ENCODE measurements around the gene CEP41. TPM values are rescaled to one million over a fixed set of nuclear protein-coding genes. Genes with fewer than 3 reads are reported as not detected.

The CEP41 gene
- total and polyA plus RNA-seq, 7 donors = 1.2 to 11.9 (median 7.2) TPM

DNA sequence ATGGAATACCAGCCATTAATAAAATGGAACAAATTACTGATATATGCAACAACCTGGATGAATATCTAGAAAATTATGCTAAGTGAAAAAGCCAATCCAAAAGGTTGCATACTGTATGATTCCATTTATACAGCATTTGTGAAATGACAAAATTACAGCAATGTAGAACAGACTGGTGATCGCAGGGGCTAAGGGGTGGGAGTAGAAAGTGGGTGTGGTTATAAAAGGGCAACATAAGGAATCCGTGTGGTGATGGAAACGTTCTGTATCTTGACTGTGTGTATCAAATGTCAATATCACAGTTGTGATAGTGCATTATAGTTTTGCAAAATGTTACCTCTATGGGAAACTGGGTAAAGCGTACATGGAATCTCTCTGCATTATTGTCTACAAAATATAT, 15.0 kb downstream of the CEP41 start:
- H3K27me3 ChIP-seq = no peaks in the 10 kb centered on the region
- no peaks in the 10 kb centered on the region for H3K9me3 ChIP-seq
- no peak for TF ChIP-seq EP300 (IDR thresholded peaks at IDR 0.05)
- TF ChIP-seq POLR2A (IDR thresholded peaks at IDR 0.05) = no peak
- TF ChIP-seq POLR2AphosphoS5 (IDR thresholded peaks at IDR 0.05) = no peak
- no peak for TF ChIP-seq CTCF (IDR thresholded peaks at IDR 0.05)
- WGBS, 2 donors = 77 to 81% methylated on average over 4 of the region's 4 CpGs
- peaks cover 0 to 21% (median 12%) of the 10 kb centered on the region in 4 donors for H3K4me1 ChIP-seq
- H3K27ac ChIP-seq = no peak overlapping the region
- H3K4me3 ChIP-seq = no peak overlapping the region
- H3K36me3 ChIP-seq = no peaks in the 10 kb centered on the region
- intact Hi-C loops (cut with DNase I) = no loop called here
- DNase-seq = no peak

DNA sequence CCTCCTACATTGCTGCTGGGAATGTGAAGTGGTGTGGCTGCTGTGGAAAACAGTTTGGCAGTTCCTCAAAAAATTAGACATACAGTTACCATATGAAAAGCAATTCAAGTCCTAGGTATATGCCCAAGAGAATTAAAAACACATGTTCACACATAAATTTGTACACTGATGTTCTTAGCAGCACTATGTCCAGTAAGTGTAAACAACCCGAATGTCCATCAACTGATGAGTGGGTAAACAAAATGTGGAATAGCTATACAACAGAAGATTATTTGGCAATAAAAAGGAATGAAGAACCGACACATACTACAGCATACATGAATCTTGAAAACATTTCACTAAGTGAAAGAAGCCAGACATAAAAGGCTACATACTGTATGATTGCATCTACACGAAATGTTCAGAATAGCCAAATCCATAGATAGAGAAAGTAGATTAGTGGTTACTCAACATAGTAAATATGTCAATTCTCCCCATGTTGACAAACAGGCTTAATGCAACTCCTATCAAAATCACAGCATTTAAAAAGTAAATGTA, 17.2 kb downstream of the CEP41 start:
- 85 to 89% methylated on average over 3 of the region's 3 CpGs for WGBS, 2 donors
- H3K36me3 ChIP-seq = no peaks in the 10 kb centered on the region
- H3K9me3 ChIP-seq = no peaks in the 10 kb centered on the region
- TF ChIP-seq CTCF (IDR thresholded peaks at IDR 0.05) (no peak), POLR2A (IDR thresholded peaks at IDR 0.05) (no peak), POLR2AphosphoS5 (IDR thresholded peaks at IDR 0.05) (no peak), EP300 (IDR thresholded peaks at IDR 0.05) (no peak)
- H3K4me3 ChIP-seq = no peak overlapping the region
- peaks cover 0 to 19% (median 7%) of the 10 kb centered on the region in 4 donors for H3K4me1 ChIP-seq
- intact Hi-C loops (cut with DNase I) = no loop called here
- no peak for DNase-seq
- no peak overlapping the region for H3K27ac ChIP-seq
- H3K27me3 ChIP-seq = no peaks in the 10 kb centered on the region

GRCh38 chr7:130421684-130422083, 19.1 kb downstream of the CEP41 start:
- H3K27ac ChIP-seq = peak overlapping the region in 2 of 4 donors; percentile 35 to 42
- H3K27me3 ChIP-seq = no peaks in the 10 kb centered on the region
- no peaks in the 10 kb centered on the region for H3K9me3 ChIP-seq
- no peaks in the 10 kb centered on the region for H3K36me3 ChIP-seq
- peaks cover 0 to 32% (median 7%) of the 10 kb centered on the region in 4 donors for H3K4me1 ChIP-seq
- TF ChIP-seq POLR2AphosphoS5 (IDR thresholded peaks at IDR 0.05) = no peak
- no peak for TF ChIP-seq CTCF (IDR thresholded peaks at IDR 0.05)
- TF ChIP-seq POLR2A (IDR thresholded peaks at IDR 0.05) = no peak
- no peak for TF ChIP-seq EP300 (IDR thresholded peaks at IDR 0.05)
- DNase-seq = no peak
- intact Hi-C loops (cut with DNase I) = no loop called here
- no peak overlapping the region for H3K4me3 ChIP-seq
- WGBS, 2 donors = 64 to 71% methylated on average over 2 of the region's 2 CpGs

DNA sequence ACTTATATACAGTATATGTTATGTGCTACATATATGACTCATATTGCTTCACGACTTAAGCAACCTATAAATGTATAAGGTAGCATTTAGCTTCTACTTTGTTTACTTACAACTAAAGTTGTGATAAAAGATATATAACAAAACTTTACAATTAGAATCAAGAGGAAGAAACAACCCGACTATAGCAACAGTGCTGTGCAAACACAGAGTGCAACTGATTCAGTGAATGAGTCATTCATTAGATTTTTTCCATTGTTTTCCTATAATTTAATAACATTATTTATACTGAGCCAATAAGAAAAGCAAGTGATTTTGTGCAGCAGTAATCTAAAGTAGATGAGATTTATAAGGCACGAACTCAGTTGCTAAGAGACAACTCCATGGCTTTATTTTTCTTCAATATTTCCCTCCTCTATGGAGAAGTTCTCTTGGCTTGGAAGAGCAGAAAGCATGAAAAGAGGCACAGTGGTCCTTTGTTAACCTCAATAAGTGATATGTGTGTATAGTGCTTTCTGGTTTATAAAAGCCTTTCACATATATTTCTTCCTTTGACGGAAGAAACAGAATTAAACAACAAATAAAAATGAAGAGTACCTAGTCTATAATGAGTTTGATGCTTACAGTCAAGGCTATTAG, 19.8 kb downstream of the CEP41 start:
- DNase-seq = no peak

GRCh38 chr7:130419658-130420057, 21.2 kb downstream of the CEP41 start:
- intact Hi-C loops (cut with DNase I) = no loop called here
- WGBS, 2 donors = 44 to 50% methylated on average over 5 of the region's 5 CpGs
- H3K27ac ChIP-seq = no peak overlapping the region
- peaks cover 0 to 32% (median 7%) of the 10 kb centered on the region in 4 donors for H3K4me1 ChIP-seq
- TF ChIP-seq POLR2AphosphoS5 (IDR thresholded peaks at IDR 0.05) = no peak
- TF ChIP-seq CTCF (IDR thresholded peaks at IDR 0.05) = no peak
- TF ChIP-seq EP300 (IDR thresholded peaks at IDR 0.05) = no peak
- TF ChIP-seq POLR2A (IDR thresholded peaks at IDR 0.05) = no peak
- H3K4me3 ChIP-seq = no peak overlapping the region
- no peak for DNase-seq
- no peaks in the 10 kb centered on the region for H3K27me3 ChIP-seq
- H3K9me3 ChIP-seq = no peaks in the 10 kb centered on the region
- H3K36me3 ChIP-seq = no peaks in the 10 kb centered on the region

More for the DNA sequence above, 19.8 kb downstream of the CEP41 start:
- Histone ChIP-seq H3K36me3 (no peaks in the 10 kb centered on the region), H3K4me3 (no peak overlapping the region), H3K27me3 (no peaks in the 10 kb centered on the region), H3K9me3 (no peaks in the 10 kb centered on the region), H3K4me1 (peaks cover 0 to 32% (median 7%) of the 10 kb centered on the region in 4 donors), H3K27ac (peak overlapping the region in 2 of 4 donors; percentile 35 to 42)
- no peak for TF ChIP-seq POLR2A (IDR thresholded peaks at IDR 0.05)
- TF ChIP-seq POLR2AphosphoS5 (IDR thresholded peaks at IDR 0.05) = no peak
- TF ChIP-seq EP300 (IDR thresholded peaks at IDR 0.05) = no peak
- intact Hi-C loops (cut with DNase I) = no loop called here
- 51 to 70% methylated on average over 4 of the region's 4 CpGs for WGBS, 2 donors

Data from sigmoid colon (tissue), 7 donors.